ENCODE measurements around the gene PSMC4.
"Not testable (repeated sequence)": the region's sequence is repeated elsewhere in the genome, so short reads cannot be mapped to it uniquely, and the experiment has no call there.

PSMC4 gene

GRCh38 chr19:39946532-39946931, 24.4 kb upstream of the PSMC4 start:
- DNase-seq (ENCODE audit: low spot score), result no peak

- no peak for DNase-seq (ENCODE audit: low spot score)
Measured at GRCh38 chr19:39949026-39949747, 21.8 kb upstream of the PSMC4 start.

GRCh38 chr19:39951065-39951650, 19.8 kb upstream of the PSMC4 start:
- DNase-seq (ENCODE audit: low spot score), result no peak

GRCh38 chr19:39951686-39952085, 19.3 kb upstream of the PSMC4 start:
- DNase-seq (ENCODE audit: low spot score), result no peak

- no peak for DNase-seq (ENCODE audit: low spot score)
Measured at GRCh38 chr19:39953915-39954314, 17.1 kb upstream of the PSMC4 start.

GRCh38 chr19:39957886-39958285, 13.1 kb upstream of the PSMC4 start:
- not testable (repeated sequence) for DNase-seq (ENCODE audit: low spot score)

- DNase-seq (ENCODE audit: low spot score), result not testable (repeated sequence)
Measured at GRCh38 chr19:39958942-39959341, 12.0 kb upstream of the PSMC4 start.

- not testable (repeated sequence) for DNase-seq (ENCODE audit: low spot score)
Measured at GRCh38 chr19:39959407-39959806, 11.6 kb upstream of the PSMC4 start.

- DNase-seq (ENCODE audit: low spot score), result no peak
Measured at GRCh38 chr19:39963898-39964297, 7.1 kb upstream of the PSMC4 start.

GRCh38 chr19:39966617-39967016, 4.3 kb upstream of the PSMC4 start:
- DNase-seq (ENCODE audit: low spot score), result no peak

- no peak for DNase-seq (ENCODE audit: low spot score)
Measured at GRCh38 chr19:39967561-39967960, 3.4 kb upstream of the PSMC4 start.

- no peak for DNase-seq (ENCODE audit: low spot score)
Measured at GRCh38 chr19:39968789-39969188, 2.2 kb upstream of the PSMC4 start.

- no peak for DNase-seq (ENCODE audit: low spot score)
Measured at GRCh38 chr19:39969266-39969665, 1.7 kb upstream of the PSMC4 start.

- DNase-seq (ENCODE audit: low spot score), result no peak
Measured at GRCh38 chr19:39969681-39970424, 1.1 kb upstream of the PSMC4 start.

- no peak for DNase-seq (ENCODE audit: low spot score)
Measured at GRCh38 chr19:39970425-39970674, 615 bp upstream of the PSMC4 start.

GRCh38 chr19:39971380-39972035, 543 bp downstream of the PSMC4 start:
- no peak for DNase-seq (ENCODE audit: low spot score)

- no peak for DNase-seq (ENCODE audit: low spot score)
Measured at GRCh38 chr19:39974377-39975155, 3.6 kb downstream of the PSMC4 start.

- no peak for DNase-seq (ENCODE audit: low spot score)
Measured at GRCh38 chr19:39982883-39983282, 11.9 kb downstream of the PSMC4 start.

GRCh38 chr19:39983695-39984300, 12.8 kb downstream of the PSMC4 start:
- no peak for DNase-seq (ENCODE audit: low spot score)

GRCh38 chr19:39986643-39987042, 15.7 kb downstream of the PSMC4 start:
- no peak for DNase-seq (ENCODE audit: low spot score)

- no peak for DNase-seq (ENCODE audit: low spot score)
Measured at GRCh38 chr19:39987167-39987566, 16.2 kb downstream of the PSMC4 start.

- no peak for DNase-seq (ENCODE audit: low spot score)
Measured at GRCh38 chr19:39987596-39987995, 16.6 kb downstream of the PSMC4 start.

Data from ecto neural progenitor cell (in vitro differentiated cells).